Transverse colon (tissue), 4 donors: ENCODE data around the gene SMARCD2. TPM values are rescaled to one million over a fixed set of nuclear protein-coding genes. Genes with fewer than 3 reads are reported as not detected.
"Not testable (repeated sequence)": the region's sequence is repeated elsewhere in the genome, so short reads cannot be mapped to it uniquely, and the experiment has no call there.

ENCODE experiments used
- DNase-seq: peaks from one replicate; pipeline ENCODE4 v3.0.0-alpha.2; 2019
- H3K27ac ChIP-seq, 4 donors: fragments of 200-600 bp; sonication (generic); 2 replicates each; pipeline ENCODE4 v1.5.1; 2016 to 2018; ENCODE audit warnings: inconsistent platforms in 4 of 4
- H3K27me3 ChIP-seq: fragments of 200-600 bp; sonication (generic); 2 replicates; pipeline ENCODE4 v1.5.1; 2017; ENCODE audit warnings: inconsistent platforms
- H3K36me3 ChIP-seq, 4 donors: fragments of 200-600 bp; sonication (generic); 2 replicates each; pipeline ENCODE4 v1.5.1; 2017 to 2019; ENCODE audit warnings: inconsistent platforms in 4 of 4
- H3K4me1 ChIP-seq, 4 donors: fragments of 200-600 bp; sonication (generic); 2 replicates each; pipeline ENCODE4 v1.5.1; 2017 to 2020; ENCODE audit warnings: inconsistent platforms in 4 of 4
- H3K4me3 ChIP-seq, 4 donors: fragments of 200-600 bp; sonication (generic); 1 replicate in 1 of 4; 2 replicates in 3 of 4; pipeline versions ENCODE4 v1.5.1 to v1.6.1; 2017 to 2019; ENCODE audit warnings: inconsistent platforms in 4 of 4
- H3K9me3 ChIP-seq, 2 donors: fragments of 200-600 bp; sonication (generic); 2 replicates each; pipeline ENCODE4 v1.5.1; 2017 to 2019; ENCODE audit warnings: inconsistent platforms in 2 of 2
- EP300 ChIP-seq: sonication (generic); formaldehyde crosslinking; IDR thresholded peaks from one replicate; pipeline ENCODE4 v1.6.1; 2017; ENCODE audit warnings: antibody characterized with exemption, low read depth
- POLR2A ChIP-seq: fragments of 450-650 bp; IDR thresholded peaks from one replicate; pipeline ENCODE4 v1.6.1; 2016; ENCODE audit warnings: antibody characterized with exemption, mild to moderate bottlenecking, moderate library complexity
- POLR2AphosphoS5 ChIP-seq, 3 donors: sonication (generic); formaldehyde crosslinking; IDR thresholded peaks; one replicate each; pipeline ENCODE4 v1.6.1; 2016; ENCODE audit warnings: antibody characterized with exemption in 3 of 3
- WGBS, 2 donors: methylation state at CpG; one replicate each; pipeline ENCODE4 v1.1.5; 2018; ENCODE audit warnings: low coverage in 1 of 2; 5-methylcytosine and 5-hydroxymethylcytosine counted together
- in situ Hi-C, 4 donors: fragments of 200-750 bp; cut with MboI; loops; one replicate each; pipeline versions ENCODE4 v1.15.0 to v1.15.1; 2017; ENCODE audit warnings: low sequenced_read_pairs in 3 of 4, low pct_ligation_motif_present in 1 of 4, low pct_unique_long_range_greater_than_20kb in 1 of 4
- intact Hi-C: fragments of 100-400 bp; cut with DNase I; formaldehyde crosslinking; loops from one replicate; pipeline ENCODE4 v1.15.1; 2023; ENCODE audit warnings: low total_unique reads
- total RNA-seq, 4 donors: library from RNA; depleted of rRNA; stranded (reverse); fragments of >200 nt; gene quantifications; one replicate each; pipeline ENCODE4 v1.1.0, GENCODE V29; 2016
- TF ChIP-seq, protein P1 (sequence below), 5 experiments: fragments of 200-600 bp in 3 of 5; fragments of 450-650 bp in 2 of 5; sonication (generic) in 3 of 5; IDR thresholded peaks; 1 replicate in 2 of 5; 2 replicates in 3 of 5; pipeline ENCODE4 v1.5.1; 2016 to 2017; ENCODE audit warnings: antibody characterized with exemption in 5 of 5, inconsistent platforms in 3 of 5, mild to moderate bottlenecking in 2 of 5, moderate library complexity in 1 of 5

The SMARCD2 gene
- total RNA-seq, 4 donors from 2014 or later: 99.0 to 130 (median 109) TPM

DNA sequence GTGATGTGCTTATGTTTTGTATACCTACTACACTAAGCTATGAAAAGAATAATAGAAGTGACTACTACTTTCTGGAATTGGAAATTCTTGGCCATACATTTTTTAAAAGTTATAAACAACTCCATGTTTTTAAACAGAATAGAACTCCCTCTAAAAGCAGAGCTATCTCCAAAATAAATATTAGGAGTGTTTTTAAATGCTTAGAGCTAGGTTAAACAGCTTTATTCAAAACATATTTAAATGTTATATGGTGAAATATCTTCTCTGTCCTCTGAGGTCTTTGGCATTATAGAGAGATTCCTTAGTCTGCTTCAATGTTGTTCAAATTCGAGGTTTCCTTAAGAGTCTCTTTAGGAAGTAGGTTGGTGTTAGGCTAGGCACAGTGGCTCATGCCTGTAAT is 38.2 kb downstream of the SMARCD2 start:
- no peaks in the 10 kb centered on the region for H3K9me3 ChIP-seq

DNA sequence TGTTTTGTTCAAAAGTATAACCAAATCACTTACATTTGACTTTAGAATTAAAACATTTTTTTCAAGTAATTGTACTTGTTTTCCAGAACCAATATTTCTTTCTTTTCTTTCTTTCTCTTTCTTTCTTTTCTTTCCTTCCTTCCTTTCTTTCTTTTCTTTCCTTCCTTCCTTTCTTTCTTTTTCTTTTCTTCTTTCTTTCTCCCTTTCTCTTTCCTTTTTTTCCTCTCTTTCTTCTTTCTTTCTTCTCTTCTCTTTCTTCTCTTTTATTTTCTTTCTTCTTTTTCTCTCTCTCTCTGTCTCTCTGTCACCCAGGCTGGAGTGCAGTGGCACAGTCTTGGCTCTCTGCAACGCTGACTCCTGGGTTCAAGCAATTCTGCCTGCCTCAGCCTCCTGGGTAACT is 41.7 kb downstream of the SMARCD2 start:
- TF ChIP-seq POLR2AphosphoS5 (IDR thresholded peaks at IDR 0.05): no peak
- TF ChIP-seq, protein P1, sequence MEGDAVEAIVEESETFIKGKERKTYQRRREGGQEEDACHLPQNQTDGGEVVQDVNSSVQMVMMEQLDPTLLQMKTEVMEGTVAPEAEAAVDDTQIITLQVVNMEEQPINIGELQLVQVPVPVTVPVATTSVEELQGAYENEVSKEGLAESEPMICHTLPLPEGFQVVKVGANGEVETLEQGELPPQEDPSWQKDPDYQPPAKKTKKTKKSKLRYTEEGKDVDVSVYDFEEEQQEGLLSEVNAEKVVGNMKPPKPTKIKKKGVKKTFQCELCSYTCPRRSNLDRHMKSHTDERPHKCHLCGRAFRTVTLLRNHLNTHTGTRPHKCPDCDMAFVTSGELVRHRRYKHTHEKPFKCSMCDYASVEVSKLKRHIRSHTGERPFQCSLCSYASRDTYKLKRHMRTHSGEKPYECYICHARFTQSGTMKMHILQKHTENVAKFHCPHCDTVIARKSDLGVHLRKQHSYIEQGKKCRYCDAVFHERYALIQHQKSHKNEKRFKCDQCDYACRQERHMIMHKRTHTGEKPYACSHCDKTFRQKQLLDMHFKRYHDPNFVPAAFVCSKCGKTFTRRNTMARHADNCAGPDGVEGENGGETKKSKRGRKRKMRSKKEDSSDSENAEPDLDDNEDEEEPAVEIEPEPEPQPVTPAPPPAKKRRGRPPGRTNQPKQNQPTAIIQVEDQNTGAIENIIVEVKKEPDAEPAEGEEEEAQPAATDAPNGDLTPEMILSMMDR (IDR thresholded peaks at IDR 0.05): no peak
- no peak for TF ChIP-seq EP300
- TF ChIP-seq POLR2A: no peak
- in situ Hi-C loops (no loop called here), intact Hi-C loops (no loop called here)
- H3K4me1 ChIP-seq: no peaks in the 10 kb centered on the region
- no peak for DNase-seq
- 100% methylated on average over 1 of the region's 1 CpG; no CpG with 5 or more reads in 1 of the 2 donors for WGBS, 2 donors
- peaks cover 0 to 91% (median 45%) of the 10 kb centered on the region in 4 donors for H3K36me3 ChIP-seq
- H3K9me3 ChIP-seq: no peaks in the 10 kb centered on the region
- no peaks in the 10 kb centered on the region for H3K27me3 ChIP-seq
- no peak overlapping the region for H3K4me3 ChIP-seq
- no peak overlapping the region for H3K27ac ChIP-seq

More for the DNA sequence above, 38.2 kb downstream of the SMARCD2 start:
- Histone ChIP-seq H3K4me1 (no peaks in the 10 kb centered on the region), H3K4me3 (no peak overlapping the region), H3K36me3 (peaks cover 0 to 97% (median 47%) of the 10 kb centered on the region in 4 donors), H3K27ac (no peak overlapping the region), H3K27me3 (no peaks in the 10 kb centered on the region)
- intact Hi-C loops (no loop called here), in situ Hi-C loops (no loop called here)
- WGBS, 2 donors: 97% methylated on average over 1 of the region's 1 CpG; no CpG with 5 or more reads in 1 of the 2 donors
- DNase-seq: no peak
- TF ChIP-seq POLR2AphosphoS5 (IDR thresholded peaks at IDR 0.05) (no peak), POLR2A (no peak), EP300 (no peak)
- TF ChIP-seq, protein P1 (IDR thresholded peaks at IDR 0.05): no peak

DNA sequence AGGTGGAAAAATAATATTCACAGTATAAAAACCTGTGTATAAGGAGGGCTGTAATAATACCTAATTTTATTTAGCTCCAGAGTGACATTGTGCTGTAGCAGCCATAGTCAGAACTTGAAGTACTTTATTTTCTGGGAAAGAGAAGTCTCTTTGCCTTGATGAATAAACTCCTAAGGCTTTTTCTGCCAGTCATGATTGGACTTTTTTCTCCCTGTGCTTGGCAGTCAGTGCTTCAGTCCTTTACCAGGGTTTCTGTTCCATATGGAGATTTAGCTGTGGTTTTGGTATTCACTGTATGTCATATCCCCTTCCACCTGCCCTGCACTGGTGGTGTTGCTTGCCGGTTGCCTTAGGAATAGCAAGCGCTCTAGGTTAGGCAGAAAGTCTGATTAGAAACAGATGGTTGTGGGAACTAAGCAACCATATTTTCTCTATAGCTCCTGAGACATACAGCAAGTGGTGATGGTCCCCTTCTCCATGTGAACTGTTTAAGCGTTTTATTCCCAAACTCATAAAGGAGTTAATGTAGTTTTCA is 43.8 kb downstream of the SMARCD2 start:
- TF ChIP-seq POLR2AphosphoS5 (IDR thresholded peaks at IDR 0.05) (no peak), EP300 (no peak), POLR2A (no peak)
- TF ChIP-seq, protein P1 (IDR thresholded peaks at IDR 0.05): no peak
- intact Hi-C loops: no loop called here
- DNase-seq: no peak
- Histone ChIP-seq H3K36me3 (peaks cover 0 to 91% (median 43%) of the 10 kb centered on the region in 4 donors), H3K4me3 (no peak overlapping the region), H3K27ac (no peak overlapping the region), H3K27me3 (no peaks in the 10 kb centered on the region), H3K9me3 (no peaks in the 10 kb centered on the region), H3K4me1 (no peaks in the 10 kb centered on the region)
- in situ Hi-C loops: no loop called here
- 85 to 96% methylated on average over 2 to 3 of the region's 3 CpGs for WGBS, 2 donors

DNA sequence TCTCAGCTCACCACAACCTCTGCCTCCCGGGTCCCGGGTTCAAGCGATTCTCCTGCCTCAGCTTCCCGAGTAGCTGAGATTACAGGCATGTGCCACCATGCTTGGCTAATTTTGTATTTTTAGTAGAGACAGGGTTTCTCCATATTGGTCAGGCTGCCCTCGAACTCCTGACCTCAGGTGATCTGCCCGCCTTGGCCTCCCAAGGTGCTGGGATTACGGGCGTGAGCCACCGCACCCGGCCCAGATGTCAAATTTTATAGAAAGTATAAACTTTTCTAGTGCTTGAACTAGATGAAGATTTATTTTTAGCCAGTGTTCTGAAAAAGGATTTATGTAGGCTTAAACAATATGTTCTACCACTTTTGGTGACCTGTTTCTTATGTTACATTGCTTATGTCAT is 46.1 kb downstream of the SMARCD2 start:
- H3K9me3 ChIP-seq, DNase-seq, H3K4me3 ChIP-seq, H3K27me3 ChIP-seq, in situ Hi-C loops, H3K4me1 ChIP-seq, intact Hi-C loops, H3K27ac ChIP-seq: not testable (repeated sequence)
- WGBS, 2 donors: 97 to 100% methylated on average over 4 to 10 of the region's 10 CpGs
- H3K36me3 ChIP-seq: peaks cover 0 to 89% (median 42%) of the 10 kb centered on the region in 4 donors
